ENCODE data around the gene AGO3.
A peak's percentile ranks its signal among the peaks of the same experiment; 100 is the strongest.
"Not testable (repeated sequence)": the region's sequence is repeated elsewhere in the genome, so short reads cannot be mapped to it uniquely, and the experiment has no call there.

AGO3 gene

GRCh38 chr1:36014722-36015220 is 83.9 kb downstream of the AGO3 start:
- no peak for DNase-seq

- DNase-seq: no peak
These were observed 85.8 kb downstream of the AGO3 start for GRCh38 chr1:36016686-36017085.

- no peak for DNase-seq
These were observed 92.3 kb downstream of the AGO3 start for GRCh38 chr1:36023098-36023769.

GRCh38 chr1:36024024-36024423 is 93.1 kb downstream of the AGO3 start:
- not testable (repeated sequence) for DNase-seq

DNA sequence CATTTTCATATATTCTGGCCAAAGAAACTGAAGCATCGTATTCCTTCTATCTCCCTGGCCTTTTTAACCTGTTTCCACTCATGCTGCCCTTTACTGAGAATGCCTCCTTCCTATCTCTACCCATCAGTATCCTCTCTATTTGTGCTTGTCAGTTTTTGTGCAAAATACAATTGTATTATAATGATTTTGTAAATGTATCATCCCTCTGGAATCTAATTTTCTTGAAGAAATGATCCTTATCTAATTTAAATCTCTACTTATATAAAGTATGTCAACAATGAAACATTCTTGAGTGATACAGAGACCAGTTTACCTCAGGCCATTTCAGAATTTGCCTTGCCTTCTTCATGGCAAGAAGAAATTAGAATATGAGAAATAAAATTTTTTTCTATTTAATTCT is 93.9 kb downstream of the AGO3 start:
- no peak for DNase-seq

GRCh38 chr1:36027766-36028165 is 96.9 kb downstream of the AGO3 start:
- no peak for DNase-seq

- DNase-seq: no peak
These were observed 100.5 kb downstream of the AGO3 start for GRCh38 chr1:36031441-36031840.

DNA sequence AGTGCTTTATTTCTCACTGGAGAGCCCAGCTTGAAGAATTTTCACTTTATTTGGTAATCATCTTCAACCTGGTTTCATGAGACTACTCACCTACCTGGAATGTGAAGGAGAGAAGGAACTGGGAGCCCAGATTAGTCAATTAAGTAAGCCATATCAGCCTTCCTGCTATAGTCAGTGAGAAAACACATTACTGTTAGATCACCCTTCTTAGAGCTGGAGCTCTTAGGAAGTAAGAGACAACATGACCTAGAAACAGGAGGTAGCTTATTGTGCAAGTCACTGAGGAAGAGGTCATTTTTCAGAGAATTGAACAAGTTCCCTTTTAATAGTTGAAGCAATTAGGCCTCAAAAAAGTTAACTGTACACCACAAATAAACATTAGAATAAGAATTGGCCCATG is 103.8 kb downstream of the AGO3 start:
- no peak for DNase-seq

DNA sequence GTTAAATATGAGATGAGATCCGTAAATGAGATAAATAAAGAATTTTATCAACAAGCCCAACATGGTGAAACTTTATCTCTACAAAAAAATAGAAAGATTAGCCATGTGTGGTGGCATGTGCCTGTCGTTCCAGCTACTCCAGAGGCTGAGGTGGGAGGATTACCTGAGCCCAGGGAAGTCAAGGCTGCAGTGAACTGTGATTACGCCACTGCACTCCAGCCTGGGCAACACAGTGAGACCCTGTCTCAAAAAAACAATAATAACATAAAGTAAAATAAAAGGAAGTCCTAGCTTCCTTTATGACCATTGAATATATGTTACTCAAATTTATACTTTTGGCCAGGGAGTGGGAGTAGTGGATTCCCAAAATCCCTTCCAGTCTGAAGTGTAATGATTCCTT is 104.2 kb downstream of the AGO3 start:
- DNase-seq: no peak

GRCh38 chr1:36040238-36040637 is 109.3 kb downstream of the AGO3 start:
- no peak for DNase-seq

GRCh38 chr1:36051821-36052220 is 120.9 kb downstream of the AGO3 start:
- DNase-seq: no peak

GRCh38 chr1:36053978-36054377 is 123.1 kb downstream of the AGO3 start:
- DNase-seq: no peak

GRCh38 chr1:36055706-36056105 is 124.8 kb downstream of the AGO3 start:
- no peak for DNase-seq

DNA sequence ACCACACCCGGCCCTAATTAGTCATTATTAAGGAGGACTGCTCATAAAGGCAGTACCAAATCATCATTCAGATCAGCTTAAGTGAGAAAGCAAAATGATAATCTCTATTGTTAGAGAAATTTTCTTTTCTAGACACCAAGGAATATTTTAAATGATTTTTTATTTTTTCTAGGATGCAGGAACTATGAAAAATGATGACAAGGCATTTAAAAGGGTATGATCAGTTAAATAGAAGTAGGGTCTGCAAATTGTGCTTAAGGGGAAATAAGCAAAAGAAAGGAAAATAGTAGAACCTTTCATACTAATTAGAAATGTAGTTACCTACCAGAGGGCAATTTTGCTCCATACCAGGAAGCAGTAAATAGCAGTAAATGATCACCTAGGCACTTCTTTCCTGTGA is 131.4 kb downstream of the AGO3 start:
- DNase-seq: no peak

- no peak for DNase-seq
These were observed 137.0 kb downstream of the AGO3 start for GRCh38 chr1:36067871-36068270.

GRCh38 chr1:36068866-36069265 is 138.0 kb downstream of the AGO3 start:
- no peak for DNase-seq

- peak; percentile 10 to 82 for DNase-seq
These were observed 139.4 kb downstream of the AGO3 start for GRCh38 chr1:36070349-36070748.

DNA sequence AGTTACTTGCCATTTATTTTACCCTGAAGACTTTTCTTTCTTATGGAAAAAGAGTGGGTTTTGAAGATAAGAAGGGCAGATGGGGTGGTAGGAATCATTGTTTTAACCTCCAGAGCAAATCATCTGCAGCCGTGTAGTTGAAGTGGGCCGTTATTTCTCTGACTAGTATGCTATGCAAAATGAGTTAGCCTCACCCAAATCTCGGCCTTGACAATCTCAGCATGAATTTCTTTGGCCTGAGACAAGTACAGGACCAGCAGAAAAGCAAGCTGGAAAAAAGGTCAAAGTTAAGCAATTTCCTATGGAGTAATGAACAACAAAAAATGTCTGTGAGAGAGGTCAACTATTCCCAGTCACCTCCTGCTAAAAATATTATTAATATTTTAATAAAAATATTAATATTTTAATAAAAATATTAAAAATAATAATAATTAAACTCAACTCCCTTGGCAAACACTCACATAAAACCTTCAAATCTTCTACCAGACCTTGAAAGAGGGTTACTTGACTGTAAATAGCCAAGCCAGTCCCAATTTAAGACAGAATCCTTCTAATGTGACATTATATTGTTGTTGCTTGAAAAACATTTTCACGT is 146.2 kb downstream of the AGO3 start:
- DNase-seq: no peak

DNA sequence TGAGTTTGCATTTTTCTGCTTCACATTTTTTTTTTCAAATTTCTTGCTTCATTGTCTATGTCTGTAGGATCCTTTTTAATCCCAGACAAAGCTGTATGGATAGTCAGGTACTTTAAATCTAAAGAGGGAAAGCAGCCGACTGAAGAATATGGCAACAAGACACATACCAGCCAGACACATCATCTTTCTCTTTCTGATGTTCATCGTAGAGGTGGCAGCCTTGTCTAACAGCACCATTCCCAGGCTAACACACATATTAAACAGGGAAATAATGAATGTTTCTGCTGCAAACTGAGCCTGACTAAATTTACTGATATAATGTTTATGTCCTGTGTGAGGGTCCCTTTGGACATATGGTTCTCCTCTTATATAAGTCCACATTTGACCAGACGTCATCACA is 149.3 kb downstream of the AGO3 start:
- no peak for DNase-seq

- no peak for DNase-seq
These were observed 149.9 kb downstream of the AGO3 start for GRCh38 chr1:36080801-36081200.

GRCh38 chr1:36081926-36082485 is 151.1 kb downstream of the AGO3 start:
- DNase-seq: no peak

- DNase-seq: no peak
These were observed 152.3 kb downstream of the AGO3 start for GRCh38 chr1:36083219-36083618.

- DNase-seq: peak; percentile 46 to 51
These were observed 153.0 kb downstream of the AGO3 start, which contains the start of gene TEKT2 for GRCh38 chr1:36083635-36084496. Gene TEKT2, plus strand, starts transcription at chr1:36084094. Its CDS starts 828 bp downstream, at chr1:36084922.
